ENCODE measurements around the gene PRDM13.
"Not testable (repeated sequence)": the region's sequence is repeated elsewhere in the genome, so short reads cannot be mapped to it uniquely, and the experiment has no call there.

Gene PRDM13

GRCh38 chr6:99638358-99638757, 31.7 kb downstream of the PRDM13 start:
- not testable (repeated sequence) for DNase-seq

GRCh38 chr6:99641270-99641669, 34.6 kb downstream of the PRDM13 start:
- DNase-seq = no peak

GRCh38 chr6:99645986-99646385, 39.4 kb downstream of the PRDM13 start:
- DNase-seq = no peak

- not testable (repeated sequence) for DNase-seq
These were observed 43.5 kb downstream of the PRDM13 start for GRCh38 chr6:99650091-99650571.

GRCh38 chr6:99660206-99660605, 53.6 kb downstream of the PRDM13 start:
- no peak for DNase-seq

- no peak for DNase-seq
These were observed 55.2 kb downstream of the PRDM13 start for GRCh38 chr6:99661870-99662269.

- DNase-seq = no peak
These were observed 56.0 kb downstream of the PRDM13 start for GRCh38 chr6:99662616-99663015.
